B cell (primary cell): Measurements from ENCODE around the gene EVA1A. TPM values are rescaled to one million over a fixed set of nuclear protein-coding genes. Genes with fewer than 3 reads are reported as not detected.

ENCODE experiments used
- ATAC-seq: fragments of 200-7000 bp; cut with Tn5 transposase; one replicate; pipeline ENCODE4 v1.10.0; 2021; ENCODE audit warnings: low read depth, mild to moderate bottlenecking, moderate number of reproducible peaks, moderate library complexity
- CTCF ChIA-PET: fragments of 350-600 bp; sonication (Branson Sonifier 250); formaldehyde crosslinking; loops from one replicate; lab custom pipeline; 2021; ENCODE audit warnings: antibody characterized with exemption, inconsistent platforms; lab: Charles Lee
- POLR2A ChIA-PET: fragments of 350-600 bp; sonication (Branson Sonifier 250); formaldehyde crosslinking; loops from one replicate; lab custom pipeline; 2021; ENCODE audit warnings: antibody characterized with exemption; lab: Charles Lee
- DNase-seq: peaks from one replicate; pipeline ENCODE4 v3.0.0; 2013
- H2AFZ ChIP-seq: 2 replicates; pipeline ENCODE4 v1.6.1; 2012; ENCODE audit warnings: mild to moderate bottlenecking, low read depth, low read length; ENCODE audit not compliant: insufficient read depth, poor library complexity, severe bottlenecking
- H3K27ac ChIP-seq, 2 donors: 1 replicate in 1 of 2; 2 replicates in 1 of 2; pipeline ENCODE4 v1.5.1; 2012 to 2013; ENCODE audit warnings: low read length in 2 of 2, mild to moderate bottlenecking in 2 of 2, moderate library complexity in 1 of 2
- H3K27me3 ChIP-seq, 4 experiments: fragments of 200-600 bp in 1 of 4; sonication (generic) in 1 of 4; replicated peaks in 1 of 4; 1 replicate in 2 of 4; 2 replicates in 2 of 4; pipeline versions ENCODE4 v1.6.1 to v1.7.0; 2013 to 2016; ENCODE audit warnings: low read length in 3 of 4, mild to moderate bottlenecking in 2 of 4, mixed read lengths in 1 of 4, moderate library complexity in 1 of 4; ENCODE audit not compliant: insufficient read depth in 4 of 4, control insufficient read depth in 3 of 4; ENCODE audit errors: control extremely low read depth in 1 of 4
- H3K36me3 ChIP-seq, 2 experiments: replicated peaks in 1 of 2; 1 replicate in 1 of 2; 2 replicates in 1 of 2; pipeline versions ENCODE4 v1.6.1 to v1.7.1; 2013; ENCODE audit warnings: low read length in 1 of 2; ENCODE audit not compliant: insufficient read depth in 2 of 2, control insufficient read depth in 1 of 2; ENCODE audit errors: control extremely low read depth in 1 of 2, extremely low read depth in 1 of 2
- H3K4me1 ChIP-seq, 2 donors: fragments of 200-600 bp in 1 of 2; sonication (generic) in 1 of 2; 1 replicate in 1 of 2; 2 replicates in 1 of 2; pipeline versions ENCODE4 v1.5.1 to v1.6.1; 2013 to 2017; ENCODE audit warnings: low read length in 2 of 2; ENCODE audit not compliant: control insufficient read depth in 2 of 2, insufficient read depth in 2 of 2
- H3K4me2 ChIP-seq: replicated peaks from 2 replicates; pipeline ENCODE3; 2012; ENCODE audit warnings: mild to moderate bottlenecking, low read depth, low read length; ENCODE audit not compliant: poor library complexity, severe bottlenecking
- H3K4me3 ChIP-seq, 5 experiments: fragments of 200-600 bp in 1 of 5; sonication (generic) in 1 of 5; 1 replicate in 3 of 5; 2 replicates in 2 of 5; pipeline versions ENCODE4 v1.5.1 to v1.7.0; 2011 to 2016; ENCODE audit warnings: low read length in 4 of 5, mild to moderate bottlenecking in 4 of 5, low read depth in 2 of 5, control low read depth in 1 of 5, moderate library complexity in 1 of 5; ENCODE audit not compliant: insufficient read depth in 1 of 5; ENCODE audit errors: control extremely low read depth in 1 of 5, extremely low read depth in 1 of 5
- H3K79me2 ChIP-seq: fragments of 200-600 bp; sonication (generic); one replicate; pipeline ENCODE4 v1.6.0; 2016; ENCODE audit warnings: low read length; ENCODE audit not compliant: control insufficient read depth, insufficient read depth
- H3K9ac ChIP-seq: fragments of 200-600 bp; sonication (generic); 2 replicates; pipeline ENCODE4 v1.6.1; 2017; ENCODE audit warnings: mild to moderate bottlenecking, low read length, moderate library complexity
- H3K9me3 ChIP-seq, 3 donors: one replicate each; pipeline versions ENCODE4 v1.6.1 to v1.7.1; 2013; ENCODE audit warnings: low read length in 2 of 3; ENCODE audit not compliant: control insufficient read depth in 2 of 3, insufficient read depth in 1 of 3; ENCODE audit errors: control extremely low read depth in 1 of 3
- H4K20me1 ChIP-seq: 2 replicates; pipeline ENCODE4 v1.6.0; 2012; ENCODE audit warnings: mild to moderate bottlenecking, low read length; ENCODE audit not compliant: insufficient read depth, control insufficient read depth, poor library complexity, severe bottlenecking
- H3K27ac Mint-ChIP-seq: one replicate; pipeline ENCODE4 v1.8.0; 2021; ENCODE audit warnings: mixed read lengths
- H3K27me3 Mint-ChIP-seq: one replicate; pipeline ENCODE4 v1.8.0; 2021; ENCODE audit warnings: mixed read lengths
- H3K4me1 Mint-ChIP-seq: one replicate; pipeline ENCODE4 v1.8.0; 2021; ENCODE audit warnings: mixed read lengths
- H3K4me3 Mint-ChIP-seq: one replicate; pipeline ENCODE4 v1.8.0; 2021; ENCODE audit warnings: mixed read lengths
- H3K9me3 Mint-ChIP-seq: one replicate; pipeline ENCODE4 v1.8.0; 2022; ENCODE audit warnings: mixed read lengths; ENCODE audit not compliant: insufficient read depth
- EZH2 ChIP-seq: IDR thresholded peaks from 2 replicates; pipeline ENCODE4 v1.6.1; 2012; ENCODE audit warnings: borderline replicate concordance, low read depth, mild to moderate bottlenecking, moderate library complexity, low read length; ENCODE audit not compliant: insufficient read depth, poor library complexity, severe bottlenecking
- WGBS: methylation state at CpG from one replicate; pipeline ENCODE4 v1.1.5; 2013; ENCODE audit warnings: missing lambda C conversion rate; ENCODE audit not compliant: insufficient coverage; 5-methylcytosine and 5-hydroxymethylcytosine counted together
- intact Hi-C: fragments of 100-400 bp; cut with micrococcal nuclease; formaldehyde crosslinking; loops from one replicate; pipeline ENCODE4 v1.10.0; 2022
- polyA plus RNA-seq: library from polyadenylated mRNA; depleted of rRNA; stranded (reverse); fragments of >200 nt; gene quantifications from 2 replicates; pipeline ENCODE4 v1.2.3, GENCODE V29; 2012
- small RNA-seq: library from RNA; depleted of rRNA; stranded (forward); fragments of <200 nt; gene quantifications from one replicate; pipeline ENCODE3, GENCODE V24; 2012; ENCODE audit warnings: low replicate concordance, low read depth; ENCODE audit not compliant: insufficient read length
- total RNA-seq, 2 donors: library from RNA; stranded (reverse); fragments of 120-200 nt in 1 of 2; gene quantifications; 1 replicate in 1 of 2; 2 replicates in 1 of 2; pipeline versions ENCODE4 v1.2.3 to v1.2.4, GENCODE V29; 2013 to 2022
- TF ChIP-seq, protein P1 (sequence below): fragments of 200-600 bp; IDR thresholded peaks from one replicate; pipeline ENCODE4 v1.8.0; 2022; ENCODE audit warnings: antibody characterized with exemption, mild to moderate bottlenecking

Gene EVA1A
- total and polyA plus RNA-seq, 2 donors (not counting 1 experiment from before 2014, with no cell fraction given), result not detected

DNA sequence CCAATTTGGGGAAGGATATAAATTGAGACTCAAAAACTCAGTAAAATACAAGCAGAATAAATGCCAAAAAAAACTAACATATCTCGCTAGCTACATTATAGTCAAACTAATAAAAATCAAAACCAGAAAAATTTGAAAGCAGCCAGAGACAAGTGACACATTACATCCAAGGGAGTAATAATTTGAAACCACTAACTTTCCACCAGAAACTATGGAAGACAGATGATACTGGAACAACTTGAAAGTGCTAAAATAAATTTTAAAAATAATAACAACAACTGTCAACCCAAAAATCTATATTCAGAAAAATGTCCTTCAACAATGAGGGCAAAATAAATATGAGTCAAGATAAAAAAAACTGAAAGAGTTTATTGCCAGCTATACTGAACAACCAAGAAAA lies 110.7 kb downstream of the EVA1A start:
- H4K20me1 ChIP-seq, result no peaks in the 10 kb centered on the region
- no peak overlapping the region for H3K9ac ChIP-seq
- Mint-ChIP-seq H3K27me3 (no peaks in the 10 kb centered on the region), H3K27ac (no peak overlapping the region), H3K4me3 (no peak overlapping the region), H3K4me1 (peaks cover 11% of the 10 kb centered on the region), H3K9me3 (no peaks in the 10 kb centered on the region)
- H3K27me3 ChIP-seq, result no peaks in the 10 kb centered on the region
- peaks cover 3 to 4% of the 10 kb centered on the region in 2 donors for H3K4me1 ChIP-seq
- H3K79me2 ChIP-seq, result no peaks in the 10 kb centered on the region
- H3K27ac ChIP-seq, result no peak overlapping the region
- H2AFZ ChIP-seq, result no peak overlapping the region
- ChIA-PET CTCF (no interaction called here), POLR2A (no interaction called here)
- H3K4me2 ChIP-seq, result no peak overlapping the region
- DNase-seq, result no peak
- no peak for ATAC-seq
- no CpG with 5 or more reads among the region's 1 CpG for WGBS
- TF ChIP-seq, protein P1, sequence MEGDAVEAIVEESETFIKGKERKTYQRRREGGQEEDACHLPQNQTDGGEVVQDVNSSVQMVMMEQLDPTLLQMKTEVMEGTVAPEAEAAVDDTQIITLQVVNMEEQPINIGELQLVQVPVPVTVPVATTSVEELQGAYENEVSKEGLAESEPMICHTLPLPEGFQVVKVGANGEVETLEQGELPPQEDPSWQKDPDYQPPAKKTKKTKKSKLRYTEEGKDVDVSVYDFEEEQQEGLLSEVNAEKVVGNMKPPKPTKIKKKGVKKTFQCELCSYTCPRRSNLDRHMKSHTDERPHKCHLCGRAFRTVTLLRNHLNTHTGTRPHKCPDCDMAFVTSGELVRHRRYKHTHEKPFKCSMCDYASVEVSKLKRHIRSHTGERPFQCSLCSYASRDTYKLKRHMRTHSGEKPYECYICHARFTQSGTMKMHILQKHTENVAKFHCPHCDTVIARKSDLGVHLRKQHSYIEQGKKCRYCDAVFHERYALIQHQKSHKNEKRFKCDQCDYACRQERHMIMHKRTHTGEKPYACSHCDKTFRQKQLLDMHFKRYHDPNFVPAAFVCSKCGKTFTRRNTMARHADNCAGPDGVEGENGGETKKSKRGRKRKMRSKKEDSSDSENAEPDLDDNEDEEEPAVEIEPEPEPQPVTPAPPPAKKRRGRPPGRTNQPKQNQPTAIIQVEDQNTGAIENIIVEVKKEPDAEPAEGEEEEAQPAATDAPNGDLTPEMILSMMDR, result no peak
- no peak for TF ChIP-seq EZH2
- H3K9me3 ChIP-seq, result peaks cover 0 to 6% (median 3%) of the 10 kb centered on the region in 3 donors
- H3K4me3 ChIP-seq, result no peak overlapping the region
- intact Hi-C loops, result loop anchor here (5.0 kb wide), 1 partner anchor 33 kb away; no protein-coding TSS in a partner anchor
- H3K36me3 ChIP-seq, result no peaks in the 10 kb centered on the region

DNA sequence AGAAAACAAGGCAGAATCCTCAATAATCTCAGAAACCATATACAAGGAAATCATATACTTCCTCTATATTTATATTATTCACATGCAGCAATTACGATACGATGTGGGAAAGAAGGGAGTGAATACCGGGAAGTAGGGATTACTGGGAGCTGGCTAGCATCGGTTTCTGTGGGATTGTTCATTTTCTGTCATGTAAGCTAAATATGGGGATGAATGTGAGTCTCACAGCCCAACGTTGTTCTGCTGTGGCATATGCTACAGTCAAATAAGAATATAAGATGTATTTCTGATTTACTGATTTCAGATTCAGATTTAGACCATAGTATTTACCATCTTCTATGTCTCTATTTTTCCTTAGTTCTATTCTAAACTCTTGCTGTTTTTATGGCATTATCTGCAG lies 113.6 kb downstream of the EVA1A start:
- intact Hi-C loops, result no loop called here
- CTCF ChIA-PET, result no interaction called here
- H2AFZ ChIP-seq, result no peak overlapping the region

More for the DNA sequence above, 113.6 kb downstream of the EVA1A start:
- H3K36me3 ChIP-seq, result no peaks in the 10 kb centered on the region
- Mint-ChIP-seq H3K27ac (no peak overlapping the region), H3K4me3 (no peak overlapping the region), H3K27me3 (no peaks in the 10 kb centered on the region), H3K9me3 (no peaks in the 10 kb centered on the region), H3K4me1 (no peaks in the 10 kb centered on the region)
- no peaks in the 10 kb centered on the region for H3K27me3 ChIP-seq
- ATAC-seq (no peak), DNase-seq (no peak)
- TF ChIP-seq, protein P1, result no peak
- no peak for TF ChIP-seq EZH2
- H3K4me2 ChIP-seq, result no peak overlapping the region
- H3K79me2 ChIP-seq, result no peaks in the 10 kb centered on the region
- no peak overlapping the region for H3K27ac ChIP-seq
- H4K20me1 ChIP-seq, result no peaks in the 10 kb centered on the region
- no peaks in the 10 kb centered on the region for H3K4me1 ChIP-seq
- no peak overlapping the region for H3K9ac ChIP-seq
- H3K9me3 ChIP-seq, result peaks cover 0 to 6% (median 3%) of the 10 kb centered on the region in 3 donors
- POLR2A ChIA-PET, result interaction anchor here (0.6 kb wide), 1 partner anchor 71 kb away, joined by 3 read pairs; no protein-coding TSS in a partner anchor
- 100% methylated on average over 2 of the region's 5 CpGs for WGBS
- no peak overlapping the region for H3K4me3 ChIP-seq

Small RNA genes within 50 kb of the gene (small RNA-seq; reads per million reads assigned to genes)
- not detected for gene RF01233

Other genes starting within 250 kb of the EVA1A start
- 28.4 and 36.7 TPM in 2 replicates for gene MRPL19, start 85.8 kb upstream of the EVA1A start, total RNA-seq
- 3.4 and 5.4 TPM in 2 replicates for gene MRPL19, start 85.8 kb upstream of the EVA1A start, polyA plus RNA-seq
- 19.7 and 20.4 TPM in 2 replicates for gene GCFC2, start 150.0 kb upstream of the EVA1A start, total RNA-seq
- 10.1 and 11.9 TPM in 2 replicates for gene GCFC2, start 150.0 kb upstream of the EVA1A start, polyA plus RNA-seq